ENCODE results near the gene TMEM225. TPM values are rescaled to one million over a fixed set of nuclear protein-coding genes. Genes with fewer than 3 reads are reported as not detected.

The TMEM225 gene
- total RNA-seq, 1 donor from 2014 or later: not detected

Other genes starting within 250 kb of the TMEM225 start
- 0.75 TPM for gene SCN3B, start 231.0 kb downstream of the TMEM225 start, total RNA-seq
- gene ZNF202, start 144.0 kb downstream of the TMEM225 start, total RNA-seq: 8.6 TPM
- not detected for gene OR6X1, start 131.2 kb downstream of the TMEM225 start, total RNA-seq
- gene OR6M1, start 79.3 kb downstream of the TMEM225 start, total RNA-seq: not detected
- not detected for gene OR8D4, start 16.5 kb upstream of the TMEM225 start, total RNA-seq
- gene OR4D5, start 53.9 kb upstream of the TMEM225 start, total RNA-seq: not detected
- gene OR6T1, start 58.2 kb upstream of the TMEM225 start, total RNA-seq: not detected
- not detected for gene OR10S1, start 92.1 kb upstream of the TMEM225 start, total RNA-seq
- not detected for gene OR10G6, start 109.5 kb upstream of the TMEM225 start, total RNA-seq
- not detected for gene OR10G4, start 127.3 kb upstream of the TMEM225 start, total RNA-seq
- not detected for gene OR10G9, start 137.3 kb upstream of the TMEM225 start, total RNA-seq
- not detected for gene OR10G8, start 141.1 kb upstream of the TMEM225 start, total RNA-seq
- gene OR10G7, start 155.7 kb upstream of the TMEM225 start, total RNA-seq: not detected
- gene VWA5A, start 229.8 kb upstream of the TMEM225 start, total RNA-seq: 60.2 TPM

Measured in mucosa of gallbladder (tissue), 1 donor.